Measurements from ENCODE around the gene FRMPD1.

Gene FRMPD1

GRCh38 chr9:37752642-37753488, 102.1 kb downstream of the FRMPD1 start:
- peaks cover 5% of the 10 kb centered on the region for H4K20me1 ChIP-seq (ENCODE audit: insufficient read depth, low read length, poor library complexity, severe bottlenecking)
- TF ChIP-seq CTCF (conservative IDR thresholded peaks at IDR 0.05; ENCODE audit: low read length) = no peak
- TF ChIP-seq EZH2phosphoT487 (IDR thresholded peaks at IDR 0.05; ENCODE audit: borderline replicate concordance) = no peak
- H3K9me2 ChIP-seq (replicated peaks; ENCODE audit: low read depth, low read length) = no peaks in the 10 kb centered on the region
- H3K27me3 ChIP-seq (ENCODE audit: insufficient read depth, low read length, poor library complexity, severe bottlenecking) = no peaks in the 10 kb centered on the region
- H3K9ac ChIP-seq (ENCODE audit: low read depth, low read length, poor library complexity, severe bottlenecking) = peak overlapping the region; percentile 92
- H3K4me2 ChIP-seq (ENCODE audit: low read depth, low read length, poor library complexity, severe bottlenecking) = peak overlapping the region; percentile 98
- no peaks in the 10 kb centered on the region for H3K9me3 ChIP-seq (ENCODE audit: insufficient read depth, low read depth, low read length)
- H3F3A ChIP-seq (ENCODE audit: low read depth) = no peaks in the 10 kb centered on the region
- H2AFZ ChIP-seq (ENCODE audit: low read length) = peak overlapping the region; percentile 94
- H3K4me3 ChIP-seq (ENCODE audit: low read length, poor library complexity, severe bottlenecking) = peak overlapping the region; percentile 99
- H3K4me1 ChIP-seq (ENCODE audit: insufficient read depth, low read length, poor library complexity, severe bottlenecking) = peaks cover 11% of the 10 kb centered on the region
- no peaks in the 10 kb centered on the region for H3K36me3 ChIP-seq (ENCODE audit: insufficient read depth, low read length)
- H3K79me2 ChIP-seq (ENCODE audit: insufficient read depth, low read length) = peaks cover 11% of the 10 kb centered on the region

- H3K4me2 ChIP-seq (ENCODE audit: low read depth, low read length, poor library complexity, severe bottlenecking) = peak within 1 kb of the TSS; percentile 98
- H3K4me1 ChIP-seq (ENCODE audit: insufficient read depth, low read length, poor library complexity, severe bottlenecking) = peaks cover 11% of the 10 kb centered on the region
- H2AFZ ChIP-seq (ENCODE audit: low read length) = peak within 1 kb of the TSS; percentile 94
- peaks cover 11% of the 10 kb centered on the region for H3K79me2 ChIP-seq (ENCODE audit: insufficient read depth, low read length)
- no peaks in the 10 kb centered on the region for H3F3A ChIP-seq (ENCODE audit: low read depth)
- no peaks in the 10 kb centered on the region for H3K9me3 ChIP-seq (ENCODE audit: insufficient read depth, low read depth, low read length)
- peak within 1 kb of the TSS; percentile 92 for H3K9ac ChIP-seq (ENCODE audit: low read depth, low read length, poor library complexity, severe bottlenecking)
- H3K9me2 ChIP-seq (replicated peaks; ENCODE audit: low read depth, low read length) = no peaks in the 10 kb centered on the region
- H3K36me3 ChIP-seq (ENCODE audit: insufficient read depth, low read length) = no peaks in the 10 kb centered on the region
- peaks cover 5% of the 10 kb centered on the region for H4K20me1 ChIP-seq (ENCODE audit: insufficient read depth, low read length, poor library complexity, severe bottlenecking)
- peak within 1 kb of the TSS; percentile 99 for H3K4me3 ChIP-seq (ENCODE audit: low read length, poor library complexity, severe bottlenecking)
- TF ChIP-seq CTCF (conservative IDR thresholded peaks at IDR 0.05; ENCODE audit: low read length) = no peak
- no peak for TF ChIP-seq EZH2phosphoT487 (IDR thresholded peaks at IDR 0.05; ENCODE audit: borderline replicate concordance)
- H3K27me3 ChIP-seq (ENCODE audit: insufficient read depth, low read length, poor library complexity, severe bottlenecking) = no peaks in the 10 kb centered on the region
Observed at GRCh38 chr9:37753489-37754190, 102.9 kb downstream of the FRMPD1 start, which contains the start of gene TRMT10B. TSS of gene TRMT10B (plus strand) at chr9:37753805. CDS start at chr9:37761932, 8,127 bp downstream.

GRCh38 chr9:37758747-37759146, 108.0 kb downstream of the FRMPD1 start:
- H3K36me3 ChIP-seq (ENCODE audit: insufficient read depth, low read length) = no peaks in the 10 kb centered on the region
- no peak overlapping the region for H2AFZ ChIP-seq (ENCODE audit: low read length)
- no peak overlapping the region for H3K4me2 ChIP-seq (ENCODE audit: low read depth, low read length, poor library complexity, severe bottlenecking)

More at GRCh38 chr9:37758747-37759146, 108.0 kb downstream of the FRMPD1 start:
- Histone ChIP-seq H4K20me1 (ENCODE audit: insufficient read depth, low read length, poor library complexity, severe bottlenecking) (peaks cover 5% of the 10 kb centered on the region), H3K9me3 (ENCODE audit: insufficient read depth, low read depth, low read length) (no peaks in the 10 kb centered on the region), H3F3A (ENCODE audit: low read depth) (no peaks in the 10 kb centered on the region), H3K27me3 (ENCODE audit: insufficient read depth, low read length, poor library complexity, severe bottlenecking) (no peaks in the 10 kb centered on the region), H3K9me2 (replicated peaks; ENCODE audit: low read depth, low read length) (no peaks in the 10 kb centered on the region), H3K9ac (ENCODE audit: low read depth, low read length, poor library complexity, severe bottlenecking) (no peak overlapping the region), H3K79me2 (ENCODE audit: insufficient read depth, low read length) (peaks cover 11% of the 10 kb centered on the region), H3K4me3 (ENCODE audit: low read length, poor library complexity, severe bottlenecking) (no peak overlapping the region), H3K4me1 (ENCODE audit: insufficient read depth, low read length, poor library complexity, severe bottlenecking) (peaks cover 11% of the 10 kb centered on the region)
- TF ChIP-seq EZH2phosphoT487 (IDR thresholded peaks at IDR 0.05; ENCODE audit: borderline replicate concordance) = no peak
